SK-N-SH treated with all-trans-retinoic acid at 6 μM for 48 hours (cell line): ENCODE data around the gene TRAM1L1.

Experiments
- CSRNP3 ChIP-seq: fragments of 250-450 bp; sonication (Bioruptor Pico); IDR thresholded peaks from 2 replicates; pipeline ENCODE4 v1.5.1; 2021; ENCODE audit warnings: mild to moderate bottlenecking, moderate library complexity
- ESRRG ChIP-seq: fragments of 250-450 bp; sonication (Bioruptor Pico); IDR thresholded peaks from 2 replicates; pipeline ENCODE4 v1.6.1; 2021; ENCODE audit warnings: mild to moderate bottlenecking
- PATZ1 ChIP-seq: fragments of 250-450 bp; sonication (Bioruptor Pico); IDR thresholded peaks from 2 replicates; pipeline ENCODE4 v1.8.0; 2020; ENCODE audit warnings: mild to moderate bottlenecking, moderate library complexity, borderline replicate concordance
- PPARA ChIP-seq: fragments of 250-450 bp; sonication (Bioruptor Pico); IDR thresholded peaks from 2 replicates; pipeline ENCODE4 v1.5.0; 2020; ENCODE audit warnings: mild to moderate bottlenecking, borderline replicate concordance
- TCF4 ChIP-seq: fragments of 250-450 bp; sonication (Bioruptor Pico); IDR thresholded peaks from 2 replicates; pipeline ENCODE4 v1.8.0; 2021; ENCODE audit warnings: mild to moderate bottlenecking, moderate library complexity, borderline replicate concordance
- ZNF8 ChIP-seq: fragments of 450-650 bp; formaldehyde crosslinking; IDR thresholded peaks from 2 replicates; pipeline ENCODE4 v1.5.0; 2020; ENCODE audit warnings: mild to moderate bottlenecking, moderate library complexity

GRCh38 chr4:117096462-117096861, 11.1 kb upstream of the TRAM1L1 start:
- no peak for TF ChIP-seq ZNF8 (CRISPR knock-in tag)
- TF ChIP-seq CSRNP3 (CRISPR knock-in tag), result no peak
- no peak for TF ChIP-seq TCF4
- no peak for TF ChIP-seq PPARA (CRISPR knock-in tag)
- TF ChIP-seq ESRRG (CRISPR knock-in tag), result no peak
- no peak for TF ChIP-seq PATZ1
